OCI-LY7 (cell line): Measurements from ENCODE around the gene PIPOX.

ENCODE experiments used
- EZH2phosphoT487 ChIP-seq: fragments of 200-600 bp; sonication (generic); IDR thresholded peaks from 2 replicates; pipeline ENCODE4 v1.6.1; 2018; ENCODE audit warnings: low read depth, borderline replicate concordance, mild to moderate bottlenecking, mixed run types, antibody characterized with exemption, low read length, moderate library complexity, mixed read lengths
- TF ChIP-seq, protein P1 (sequence below): fragments of 200-600 bp; sonication (generic); conservative IDR thresholded peaks from 2 replicates; pipeline ENCODE4 v1.5.1; 2014; ENCODE audit warnings: mild to moderate bottlenecking, antibody characterized with exemption, low read length, moderate library complexity, mixed read lengths

GRCh38 chr17:29076087-29076486 is 33.1 kb downstream of the PIPOX start:
- TF ChIP-seq, protein P1, sequence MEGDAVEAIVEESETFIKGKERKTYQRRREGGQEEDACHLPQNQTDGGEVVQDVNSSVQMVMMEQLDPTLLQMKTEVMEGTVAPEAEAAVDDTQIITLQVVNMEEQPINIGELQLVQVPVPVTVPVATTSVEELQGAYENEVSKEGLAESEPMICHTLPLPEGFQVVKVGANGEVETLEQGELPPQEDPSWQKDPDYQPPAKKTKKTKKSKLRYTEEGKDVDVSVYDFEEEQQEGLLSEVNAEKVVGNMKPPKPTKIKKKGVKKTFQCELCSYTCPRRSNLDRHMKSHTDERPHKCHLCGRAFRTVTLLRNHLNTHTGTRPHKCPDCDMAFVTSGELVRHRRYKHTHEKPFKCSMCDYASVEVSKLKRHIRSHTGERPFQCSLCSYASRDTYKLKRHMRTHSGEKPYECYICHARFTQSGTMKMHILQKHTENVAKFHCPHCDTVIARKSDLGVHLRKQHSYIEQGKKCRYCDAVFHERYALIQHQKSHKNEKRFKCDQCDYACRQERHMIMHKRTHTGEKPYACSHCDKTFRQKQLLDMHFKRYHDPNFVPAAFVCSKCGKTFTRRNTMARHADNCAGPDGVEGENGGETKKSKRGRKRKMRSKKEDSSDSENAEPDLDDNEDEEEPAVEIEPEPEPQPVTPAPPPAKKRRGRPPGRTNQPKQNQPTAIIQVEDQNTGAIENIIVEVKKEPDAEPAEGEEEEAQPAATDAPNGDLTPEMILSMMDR: no peak
- no peak for TF ChIP-seq EZH2phosphoT487
